GM12892 (cell line): ENCODE data around the gene RNU1-2.
"Not testable (repeated sequence)": the region's sequence is repeated elsewhere in the genome, so short reads cannot be mapped to it uniquely, and the experiment has no call there.

Experiments
- POLR2A ChIP-seq: IDR thresholded peaks from 2 replicates; pipeline ENCODE4 v1.6.1; 2011; ENCODE audit warnings: low read depth, low read length, control low read depth
- POLR2AphosphoS5 ChIP-seq: IDR thresholded peaks from 2 replicates; pipeline ENCODE4 v1.6.1; 2011; ENCODE audit warnings: low read depth, low read length, control low read depth

GRCh38 chr1:16863024-16863423, 32.8 kb upstream of the RNU1-2 start:
- not testable (repeated sequence) for TF ChIP-seq POLR2AphosphoS5, POLR2A
